GM19239 (cell line): ENCODE data around the gene SCGB1D1.

Experiments
- DNase-seq: peaks from one replicate; pipeline ENCODE4 v3.0.0; 2011; ENCODE audit warnings: low spot score; ENCODE audit not compliant: insufficient read length
- FAIRE-seq: peaks from 2 replicates; lab custom pipeline; 2011; peaks lifted over from hg19 to GRCh38; lab: Jason Lieb, UNC

The SCGB1D1 gene

DNA sequence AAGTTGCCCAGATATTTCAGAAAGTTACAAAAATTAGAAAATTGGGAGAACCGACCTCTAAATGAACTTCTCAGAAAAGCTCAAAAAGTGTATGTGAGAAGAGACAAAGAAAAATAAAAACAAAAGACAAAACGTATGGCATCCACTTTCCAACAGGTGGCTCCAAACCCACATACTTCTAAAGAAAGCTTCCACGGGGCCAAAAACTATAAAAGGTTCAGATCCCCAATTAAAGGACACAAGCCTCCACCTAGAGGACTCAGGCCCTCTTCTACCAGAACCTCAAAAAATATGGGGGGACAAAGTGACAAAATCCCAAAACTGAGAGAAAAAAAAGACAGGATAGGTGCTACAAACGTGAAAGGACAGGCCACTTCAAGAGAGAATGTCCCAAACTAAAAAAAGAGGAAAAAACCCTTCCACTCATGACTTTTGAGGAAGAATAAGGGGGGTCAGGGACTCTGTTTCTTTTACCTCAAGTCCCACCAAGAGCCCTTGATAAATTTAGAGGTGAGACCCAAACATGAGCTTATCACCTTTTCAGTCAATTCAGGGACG lies 27.3 kb downstream of the SCGB1D1 start:
- FAIRE-seq (peak; percentile 76), DNase-seq (no peak)

DNA sequence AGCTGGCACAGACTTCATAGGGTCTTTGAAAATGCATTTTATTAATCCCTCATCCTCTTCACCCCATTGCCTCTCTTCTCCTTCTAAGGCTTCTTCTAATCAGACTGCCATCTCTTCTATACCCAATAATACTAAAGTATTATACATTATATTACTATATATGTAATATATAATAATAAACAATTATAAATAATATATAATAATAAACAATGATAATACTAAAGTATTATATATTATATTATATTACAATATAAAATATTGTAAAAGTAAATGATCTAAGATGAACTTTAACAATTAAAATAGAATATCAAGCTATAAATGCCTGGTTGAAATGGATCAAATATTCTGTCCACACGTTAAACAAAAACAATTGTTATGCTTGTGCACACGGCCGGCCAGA lies 31.5 kb downstream of the SCGB1D1 start:
- FAIRE-seq: no peak
- DNase-seq: no peak

DNA sequence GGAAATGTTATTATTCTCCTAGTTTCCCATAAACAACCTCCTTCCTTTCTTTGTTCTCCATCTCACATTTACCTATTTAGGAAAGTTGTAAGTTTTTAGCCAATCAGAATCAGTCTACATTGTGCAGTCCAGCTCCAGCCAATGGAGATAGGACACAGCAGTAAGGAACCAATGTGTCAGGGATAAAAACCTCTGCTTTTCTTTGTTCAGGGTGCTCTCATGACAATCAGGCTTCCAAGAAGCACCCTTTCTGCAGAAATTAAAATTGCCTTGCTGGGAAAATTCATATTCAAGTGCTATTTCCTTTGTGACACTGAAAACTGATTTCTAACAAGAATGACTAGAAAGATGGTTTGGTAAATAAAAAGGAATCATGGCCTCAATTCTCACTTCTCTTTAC lies 33.1 kb downstream of the SCGB1D1 start:
- DNase-seq (no peak), FAIRE-seq (no peak)

DNA sequence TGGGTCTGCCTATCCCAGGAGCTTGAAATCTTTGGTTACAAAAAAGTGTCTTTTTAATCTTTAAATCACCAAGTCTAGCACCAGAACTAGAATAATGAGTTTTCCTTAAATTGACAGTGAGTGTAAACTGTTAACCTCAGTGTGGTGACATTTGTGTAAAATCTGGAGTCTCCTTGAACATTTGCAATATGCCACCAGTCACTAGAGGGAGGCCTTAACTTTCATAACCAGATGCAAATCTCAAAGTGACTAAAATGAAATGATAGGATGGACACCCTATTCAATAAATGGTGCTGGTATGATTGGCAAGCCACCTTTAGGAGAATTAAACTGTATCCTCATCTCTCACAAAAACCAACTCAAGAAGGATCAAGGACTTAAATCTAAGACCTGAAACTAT lies 43.7 kb downstream of the SCGB1D1 start:
- DNase-seq: no peak

DNA sequence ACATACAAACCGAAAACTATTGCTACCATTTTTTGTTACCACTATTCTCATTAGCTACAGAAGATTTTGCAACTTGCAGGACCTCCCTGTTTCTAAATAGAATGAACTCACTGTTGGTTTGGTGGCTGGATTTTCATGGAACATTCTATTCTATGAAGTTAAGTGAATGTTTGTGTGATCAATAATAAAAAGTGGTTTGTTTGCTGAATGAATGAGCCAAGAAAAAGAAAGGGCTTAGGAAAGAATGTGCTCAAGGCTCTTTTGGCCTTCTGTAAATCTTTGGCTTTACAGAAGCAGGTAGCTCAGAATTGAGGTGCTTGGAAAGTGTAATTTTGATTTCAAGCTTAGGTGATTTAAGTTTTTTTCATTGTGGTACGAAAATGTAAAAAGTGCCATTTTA lies 46.2 kb downstream of the SCGB1D1 start:
- DNase-seq: no peak
- FAIRE-seq: no peak

More for the DNA sequence above, 43.7 kb downstream of the SCGB1D1 start:
- no peak for FAIRE-seq

DNA sequence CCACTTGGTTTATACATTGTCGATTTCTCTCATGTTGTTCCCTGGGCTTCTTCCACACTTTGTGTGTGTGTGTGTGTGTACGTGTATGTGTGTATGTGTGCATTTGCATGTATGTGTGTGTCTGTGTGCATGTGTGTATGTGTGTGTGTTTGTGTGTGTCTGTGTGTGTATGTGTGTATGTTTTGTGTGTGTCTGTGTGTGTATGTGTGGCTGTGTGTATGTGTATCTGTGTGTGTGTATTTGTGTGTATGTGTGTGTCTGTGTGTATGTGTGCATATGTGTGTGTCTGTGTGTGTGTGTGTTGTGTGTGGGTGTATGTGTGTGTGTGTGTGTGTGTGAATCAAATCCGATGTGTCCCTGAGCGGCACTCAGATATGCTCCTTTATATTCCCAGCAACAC lies 47.5 kb downstream of the SCGB1D1 start:
- FAIRE-seq (no peak), DNase-seq (no peak)

DNA sequence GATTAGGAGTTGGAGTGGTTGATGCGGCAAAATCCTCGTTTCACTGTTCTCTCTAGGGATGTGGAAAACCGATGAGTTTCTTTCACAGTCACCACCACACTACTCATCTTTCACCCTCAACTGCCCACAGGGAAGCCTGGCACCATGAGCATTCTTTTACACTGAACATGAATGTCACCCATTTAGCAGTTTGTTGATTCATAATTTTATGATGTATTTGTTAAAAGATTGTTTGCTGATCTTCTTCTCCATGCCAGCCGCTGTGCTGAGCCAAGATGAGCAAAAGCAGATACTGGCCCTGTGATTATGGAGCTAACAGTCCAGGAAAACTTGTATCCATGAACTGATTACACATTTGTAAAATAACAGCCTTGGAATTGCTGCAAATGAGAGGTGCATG lies 48.1 kb downstream of the SCGB1D1 start:
- no peak for DNase-seq
- FAIRE-seq: no peak

DNA sequence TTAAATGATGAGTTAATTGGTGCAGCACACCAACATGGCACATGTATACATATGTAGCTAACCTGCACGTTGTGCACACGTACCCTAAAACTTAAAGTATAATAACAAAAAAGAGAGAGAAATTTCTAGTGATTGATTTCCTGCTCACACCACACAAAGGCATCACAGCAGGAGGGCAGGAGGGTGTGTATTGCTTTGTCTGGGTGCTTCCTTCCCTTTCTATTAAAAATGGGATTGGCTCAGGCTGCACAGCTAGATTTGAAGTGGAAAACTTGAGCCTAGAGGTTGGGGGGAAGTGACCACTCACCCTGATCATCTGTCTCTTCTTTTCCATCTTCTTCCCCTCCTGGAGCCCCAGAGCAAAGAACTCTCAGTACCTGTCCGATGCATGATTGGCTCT lies 51.1 kb downstream of the SCGB1D1 start:
- FAIRE-seq: no peak
- DNase-seq: no peak

DNA sequence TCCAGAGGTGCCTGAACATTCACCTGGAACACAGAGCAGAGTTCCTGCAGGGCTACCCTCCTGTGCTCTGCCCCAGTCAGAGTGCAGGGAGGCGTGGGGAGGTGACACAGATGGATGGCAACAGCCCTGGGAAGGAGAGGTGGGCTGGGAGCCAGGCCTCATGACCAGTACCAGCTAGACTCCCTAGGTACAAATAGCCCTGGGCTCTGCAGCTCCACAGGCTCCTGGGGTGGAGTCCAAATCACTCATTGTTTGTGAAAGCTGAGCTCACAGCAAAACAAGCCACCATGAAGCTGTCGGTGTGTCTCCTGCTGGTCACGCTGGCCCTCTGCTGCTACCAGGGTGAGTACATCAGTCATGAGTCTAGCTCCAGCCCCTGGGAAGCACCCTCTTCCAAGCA lies 52.0 kb downstream of the SCGB1D1 start, which contains the start of gene SCGB1D2:
Gene SCGB1D2, plus strand, starts transcription at position 219 of the 400 bp plus-strand sequence. Its CDS starts 69 bp downstream, at position 288.
- no peak for FAIRE-seq
- DNase-seq: no peak
